Measurements from ENCODE around the gene CACHD1.
"Not testable (repeated sequence)": the region's sequence is repeated elsewhere in the genome, so short reads cannot be mapped to it uniquely, and the experiment has no call there.

CACHD1 gene

DNA sequence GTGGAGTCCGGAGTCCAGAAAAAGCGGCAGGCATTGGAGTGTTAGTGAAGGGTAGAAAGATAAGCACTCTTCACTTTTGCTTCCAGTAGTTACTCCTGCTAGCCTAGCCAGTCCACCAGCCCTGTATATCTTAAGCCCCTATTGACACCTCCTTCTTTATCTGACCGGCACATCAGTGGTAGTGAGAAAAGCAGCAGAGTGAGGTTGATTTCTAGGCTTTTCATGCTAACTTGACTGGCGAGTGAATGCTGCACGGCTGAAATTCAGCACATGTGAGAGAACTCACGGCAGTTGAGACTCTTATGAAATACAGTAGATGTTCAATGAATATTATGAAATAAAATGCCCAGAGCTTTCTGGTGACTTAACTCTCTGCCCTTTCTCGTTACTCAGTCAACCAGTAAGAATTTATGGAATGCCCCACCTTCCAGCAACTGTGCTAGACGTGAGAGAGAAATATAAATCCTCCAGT is 128.2 kb downstream of the CACHD1 start:
- no peak for DNase-seq

DNA sequence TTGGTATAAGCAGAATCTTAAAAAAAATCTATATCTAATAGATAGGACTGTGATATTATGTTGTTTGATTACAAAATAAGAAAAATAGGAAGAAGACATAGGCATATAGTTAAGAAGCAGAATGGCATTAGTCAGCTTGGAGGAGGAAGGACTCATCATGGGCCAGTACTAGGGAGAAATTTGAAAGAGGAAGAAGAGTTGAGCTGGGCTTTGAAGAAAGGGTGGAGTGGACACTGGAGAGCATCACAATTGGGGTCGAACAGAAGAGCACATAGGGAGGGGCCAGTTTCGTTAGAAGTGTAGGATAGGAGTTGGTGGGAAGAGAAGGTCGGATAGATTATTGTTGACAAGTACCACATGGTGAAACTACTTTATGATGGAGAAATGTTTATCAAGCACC is 129.3 kb downstream of the CACHD1 start:
- DNase-seq: no peak

DNA sequence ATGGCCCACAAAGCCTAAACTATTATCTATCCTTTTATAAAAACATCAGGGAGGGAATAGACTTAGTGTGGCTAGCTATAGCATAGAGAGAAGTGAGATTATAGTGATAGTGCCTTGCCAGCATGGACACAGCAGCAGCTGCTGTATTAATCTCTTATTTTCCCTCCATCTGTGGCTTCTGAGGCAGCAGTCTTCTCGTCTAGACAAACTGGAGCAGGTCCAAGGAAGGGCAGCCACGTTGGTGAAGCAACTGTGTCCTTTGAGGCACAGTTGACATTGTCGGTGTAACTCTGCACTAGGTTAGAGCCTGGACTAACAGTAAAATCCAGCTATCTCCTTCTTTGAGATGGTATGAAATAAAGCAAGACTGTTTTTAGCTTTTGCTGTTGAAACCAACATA is 131.3 kb downstream of the CACHD1 start:
- DNase-seq: no peak

DNA sequence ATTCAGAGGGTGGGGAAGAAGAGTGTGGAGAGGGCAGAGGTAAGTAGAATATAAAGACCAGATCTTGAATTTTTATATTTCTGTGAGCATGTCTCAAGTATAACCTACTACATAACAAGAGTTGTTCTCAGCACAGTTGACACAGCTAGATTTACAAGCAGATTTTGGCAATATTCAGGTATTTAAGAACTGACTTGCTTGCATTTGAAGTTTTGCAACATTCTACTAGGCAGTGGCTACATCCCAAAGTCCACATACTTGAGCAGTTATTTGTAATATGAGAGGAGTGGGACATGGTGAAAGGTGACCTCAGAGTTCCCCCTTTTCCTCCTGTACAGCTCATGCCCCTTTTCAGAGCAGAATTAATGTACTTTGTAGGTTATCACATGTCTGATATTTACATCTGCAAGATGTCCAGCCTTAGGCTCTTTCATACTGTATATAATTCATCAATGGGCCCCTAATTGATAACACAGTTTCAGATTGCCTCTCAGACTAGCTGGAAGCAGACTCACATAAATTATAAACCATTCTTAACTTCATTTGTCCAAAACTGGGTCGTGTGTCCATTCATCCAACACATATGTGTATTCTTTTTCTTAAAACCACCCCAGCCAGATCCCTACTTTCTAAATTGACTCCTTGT is 138.2 kb downstream of the CACHD1 start:
- DNase-seq: no peak

DNA sequence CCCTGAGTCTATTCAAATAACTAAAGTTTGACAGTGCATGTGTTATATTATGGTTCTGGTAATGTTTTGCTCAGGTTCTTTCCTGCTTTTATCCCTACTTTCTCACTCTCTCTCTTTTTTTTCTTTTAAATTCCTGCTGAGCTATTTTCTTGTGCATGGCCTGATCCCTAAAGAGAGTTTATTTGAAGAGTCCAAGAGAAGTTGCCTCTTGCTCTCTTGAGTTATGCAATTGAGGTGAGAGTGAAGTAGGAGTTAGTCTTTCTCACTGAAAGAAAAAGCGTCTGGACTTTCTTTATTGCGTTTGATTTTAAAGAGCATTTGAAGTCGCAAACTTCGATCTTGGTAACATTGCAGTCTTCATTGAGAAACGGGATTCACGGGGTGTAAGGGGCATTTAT is 138.7 kb downstream of the CACHD1 start:
- DNase-seq: no peak

DNA sequence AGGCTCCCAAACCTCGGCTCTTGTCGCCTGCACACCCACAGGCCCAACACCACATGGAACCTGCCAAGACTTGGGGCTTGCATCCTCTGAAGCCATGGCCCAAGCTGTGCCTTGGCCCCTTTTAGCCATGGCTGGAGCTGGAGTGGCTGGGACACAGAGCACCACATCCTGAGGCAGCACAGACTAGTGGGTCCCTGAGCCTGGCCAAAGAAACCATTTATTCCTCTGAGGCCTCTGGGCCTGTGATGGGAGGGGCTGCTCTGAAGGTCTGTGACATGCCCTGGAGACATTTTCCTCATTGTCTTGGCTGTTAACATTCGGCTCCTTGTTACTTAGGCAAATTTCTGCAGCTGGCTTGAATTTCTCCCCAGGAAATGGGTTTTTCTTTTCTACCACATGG is 141.0 kb downstream of the CACHD1 start:
- DNase-seq: not testable (repeated sequence)

DNA sequence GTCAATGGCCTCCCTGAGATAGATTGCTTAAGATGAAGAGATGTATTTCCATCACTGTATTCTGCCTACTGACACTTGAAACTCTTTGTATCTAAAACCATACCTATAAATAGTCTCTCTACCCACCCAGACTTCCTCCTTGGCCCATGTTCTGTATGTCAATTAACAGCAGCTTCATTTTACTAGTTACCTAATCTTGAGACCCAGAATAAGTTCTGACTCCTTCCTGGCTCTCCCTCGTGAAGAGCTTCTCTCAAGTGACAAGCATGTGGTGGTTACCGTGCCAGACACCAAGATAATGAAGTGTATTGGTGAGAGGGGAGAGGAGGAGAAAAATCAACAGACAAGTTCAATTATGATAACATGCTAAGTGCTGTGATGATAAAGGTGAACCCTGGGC is 146.1 kb downstream of the CACHD1 start:
- no peak for DNase-seq

DNA sequence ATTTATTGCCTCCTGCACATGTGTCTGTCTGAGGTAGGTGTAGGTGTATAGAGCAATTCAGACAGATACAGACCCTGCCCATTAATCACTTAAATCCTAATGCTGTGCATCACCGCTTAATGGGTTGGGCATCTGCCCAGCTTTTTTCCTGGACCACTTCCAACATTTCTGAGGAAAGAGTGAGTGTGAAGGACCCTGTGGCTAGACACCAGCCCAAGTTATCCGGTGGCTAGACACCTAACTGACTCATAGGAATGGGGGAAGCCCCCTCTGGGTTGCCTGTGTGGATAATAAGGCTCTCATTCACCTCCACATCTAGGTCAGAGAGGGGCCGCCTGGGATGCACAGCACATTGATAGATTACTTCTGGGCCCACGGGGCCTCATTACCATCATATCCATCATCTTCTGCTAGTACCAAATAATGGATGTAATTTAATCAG is 153.8 kb downstream of the CACHD1 start:
- no peak for DNase-seq

DNA sequence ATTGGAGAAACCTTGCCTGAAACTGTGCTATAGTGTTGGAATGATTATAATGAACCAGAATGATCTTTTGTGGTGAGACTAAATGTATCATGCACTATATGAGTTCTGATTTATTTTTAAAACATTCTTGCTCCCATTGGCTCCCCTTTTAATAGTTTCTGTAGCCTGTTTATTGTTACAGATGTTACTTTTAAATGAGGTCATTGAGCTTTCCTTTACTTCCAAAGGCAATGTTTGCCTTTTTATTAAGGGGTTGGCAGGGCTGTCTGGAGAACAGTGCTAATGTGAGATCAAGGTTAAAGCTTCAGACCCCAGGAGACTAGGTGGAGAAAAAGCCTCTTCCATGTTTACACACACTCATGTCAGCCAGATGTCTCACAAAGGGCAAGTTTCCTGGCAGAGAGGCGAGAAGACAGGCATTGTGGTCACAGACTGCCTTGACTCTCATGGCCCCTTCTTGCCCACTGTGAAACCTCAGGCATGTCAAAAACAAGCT is 154.3 kb downstream of the CACHD1 start:
- DNase-seq: no peak

DNA sequence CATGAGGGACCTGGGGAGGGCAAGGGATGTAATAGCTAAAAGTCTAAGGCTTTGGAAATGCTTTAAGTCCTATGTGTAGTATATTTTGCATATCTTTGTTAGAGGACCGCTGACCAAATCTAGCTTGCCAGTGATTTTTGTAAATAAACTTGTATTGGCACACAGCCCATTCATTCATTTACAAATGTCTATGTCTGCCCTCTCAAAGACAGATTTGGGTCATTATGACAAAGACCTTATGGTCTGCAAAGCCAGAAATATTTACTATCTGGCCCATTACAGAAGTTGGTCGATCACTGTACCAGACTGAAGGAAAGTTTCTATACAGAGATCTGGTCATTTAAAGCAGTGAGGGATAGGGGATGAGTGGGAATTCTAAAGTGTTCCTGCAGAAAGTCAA is 154.9 kb downstream of the CACHD1 start:
- no peak for DNase-seq

DNA sequence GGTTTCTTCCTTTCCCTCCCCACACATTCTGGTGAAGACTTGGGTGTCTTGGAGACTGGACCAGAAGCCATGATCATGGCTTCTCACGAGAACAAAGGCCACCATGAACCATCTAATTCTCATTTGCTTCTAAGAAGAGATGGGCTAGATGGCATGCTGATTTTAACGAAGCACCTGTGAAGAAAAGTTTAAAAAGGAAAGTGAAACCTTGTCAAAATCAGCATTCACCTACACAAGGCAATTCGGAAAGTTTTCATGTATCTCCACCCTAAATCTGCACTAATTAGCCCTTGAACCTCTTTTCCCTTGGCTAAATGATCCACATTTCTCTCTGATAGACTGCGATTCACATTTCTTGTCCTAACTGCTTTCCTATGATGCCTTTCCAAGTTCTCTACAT is 160.7 kb downstream of the CACHD1 start:
- no peak for DNase-seq

DNA sequence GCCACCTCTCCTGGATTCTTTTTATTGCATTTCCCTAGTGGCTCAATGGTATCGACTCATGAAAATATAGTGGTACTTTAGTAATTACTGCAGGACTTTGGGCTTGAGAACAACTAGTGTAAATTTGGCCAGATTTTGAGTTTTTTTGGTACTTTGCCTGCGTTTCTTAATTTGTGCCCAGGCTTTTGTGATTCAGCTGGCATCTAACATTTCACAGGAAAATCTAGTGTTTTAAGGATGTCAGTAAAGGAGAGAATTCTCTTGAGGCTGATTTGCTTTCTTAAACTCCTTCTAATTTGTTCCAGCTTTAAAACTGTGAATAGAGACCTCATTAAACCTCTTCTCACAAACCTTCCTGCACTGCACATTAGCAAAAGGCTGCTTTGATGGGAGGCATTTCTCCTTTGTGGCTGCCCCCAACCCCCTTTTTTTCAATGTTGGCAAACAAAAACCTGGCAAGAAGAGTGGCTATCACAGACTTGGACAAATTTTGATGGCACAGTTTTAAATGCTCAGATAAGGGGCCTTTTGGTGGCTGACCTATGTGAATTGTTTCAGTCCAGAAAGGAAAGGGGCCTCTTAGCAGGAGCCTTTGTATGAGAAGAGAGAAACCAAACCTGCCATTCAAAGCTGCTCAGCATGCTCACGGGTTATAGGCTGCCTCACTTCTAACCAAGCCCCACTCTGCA is 161.6 kb downstream of the CACHD1 start:
- DNase-seq: no peak

DNA sequence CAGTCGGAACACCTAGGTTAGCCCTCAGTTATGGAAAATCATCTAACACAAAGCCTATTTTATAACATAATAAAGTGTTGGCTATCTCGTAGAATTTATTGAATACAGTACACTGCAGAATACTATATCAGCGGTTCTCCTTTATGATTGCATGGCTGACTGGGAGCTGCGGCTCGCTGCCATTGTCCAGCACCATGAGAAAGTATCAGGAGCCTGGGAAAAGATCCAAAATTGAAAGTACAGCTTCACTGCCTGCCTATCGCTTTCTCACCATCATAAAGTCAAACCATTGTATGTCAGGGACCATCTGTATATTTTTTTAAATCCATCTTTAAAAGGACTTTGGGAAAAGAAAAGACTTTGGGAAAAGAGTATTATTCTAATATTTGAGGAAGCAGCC is 163.0 kb downstream of the CACHD1 start:
- DNase-seq: no peak

DNA sequence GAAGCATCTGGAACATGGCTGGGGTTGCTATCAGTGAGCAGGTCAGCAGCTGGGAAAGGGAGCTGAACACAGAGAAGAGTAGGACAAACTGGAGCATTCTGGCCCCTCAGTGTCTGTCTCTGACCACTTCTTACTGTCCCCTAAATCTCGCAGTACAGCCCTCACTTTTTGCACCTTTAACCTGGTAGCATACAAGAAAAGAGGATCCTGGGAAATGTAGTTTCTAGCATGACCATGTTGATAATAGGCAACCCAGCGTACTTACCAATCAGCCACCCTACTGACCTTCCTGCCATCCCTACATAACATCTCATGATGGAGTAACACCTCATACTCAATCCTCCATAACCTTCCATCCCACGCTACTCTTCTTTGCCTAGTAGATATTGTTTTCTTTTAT is 175.8 kb downstream of the CACHD1 start:
- no peak for DNase-seq

DNA sequence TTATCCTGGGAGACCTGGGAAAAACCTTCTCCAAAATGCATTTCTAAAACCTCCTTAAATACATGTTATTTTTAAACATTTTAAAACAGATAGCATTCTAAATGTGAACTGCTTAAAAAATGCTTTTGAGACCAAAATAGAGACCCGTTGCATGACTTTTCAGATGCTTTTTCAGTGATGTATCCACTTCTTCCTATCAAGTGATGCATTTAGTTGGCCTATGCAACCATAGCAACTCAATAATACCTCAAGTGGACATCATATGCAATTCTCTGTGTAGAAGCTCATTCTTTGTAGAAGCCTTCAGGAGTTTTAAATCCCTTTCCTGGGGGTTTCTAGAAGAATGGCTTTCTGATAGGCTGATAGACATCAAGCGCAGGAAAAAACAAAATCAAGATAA is 180.5 kb downstream of the CACHD1 start:
- no peak for DNase-seq

DNA sequence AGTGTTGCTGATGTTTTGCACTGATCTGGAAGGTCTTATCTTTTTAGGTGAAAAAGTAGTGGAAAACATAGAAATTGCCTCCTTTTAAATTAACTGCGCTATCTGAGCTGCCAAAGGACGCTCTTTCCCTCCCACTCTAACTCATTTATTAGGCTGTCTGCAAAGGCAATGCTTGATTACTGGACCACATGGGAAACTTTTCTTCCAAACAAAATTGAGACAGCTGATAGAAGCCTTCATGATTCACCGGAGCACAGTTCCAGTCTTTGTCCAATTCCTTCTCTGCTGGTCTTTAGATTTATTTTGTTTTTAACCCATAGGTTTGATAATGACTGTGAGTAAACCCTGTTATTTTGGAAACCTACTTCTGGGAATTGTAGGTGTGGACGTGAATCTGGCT is 181.9 kb downstream of the CACHD1 start:
- DNase-seq: no peak

DNA sequence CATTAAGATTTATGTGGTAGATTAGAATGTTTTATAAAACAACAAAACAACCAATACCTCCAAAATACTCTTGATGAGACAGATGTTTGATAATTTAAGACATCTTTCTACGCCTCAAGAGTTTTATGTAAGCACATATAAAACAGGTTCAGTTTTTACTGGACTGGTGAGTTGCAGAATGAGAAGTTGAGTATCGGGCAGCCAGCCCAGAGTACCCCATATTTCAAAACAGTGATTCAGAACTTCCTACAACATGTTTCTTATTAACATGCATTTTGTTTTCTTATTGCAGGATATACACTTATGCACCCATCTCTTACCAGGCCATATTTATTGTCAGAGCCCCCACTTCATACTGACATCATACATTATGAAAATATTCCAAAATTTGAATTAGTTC is 183.5 kb downstream of the CACHD1 start:
- no peak for DNase-seq

DNA sequence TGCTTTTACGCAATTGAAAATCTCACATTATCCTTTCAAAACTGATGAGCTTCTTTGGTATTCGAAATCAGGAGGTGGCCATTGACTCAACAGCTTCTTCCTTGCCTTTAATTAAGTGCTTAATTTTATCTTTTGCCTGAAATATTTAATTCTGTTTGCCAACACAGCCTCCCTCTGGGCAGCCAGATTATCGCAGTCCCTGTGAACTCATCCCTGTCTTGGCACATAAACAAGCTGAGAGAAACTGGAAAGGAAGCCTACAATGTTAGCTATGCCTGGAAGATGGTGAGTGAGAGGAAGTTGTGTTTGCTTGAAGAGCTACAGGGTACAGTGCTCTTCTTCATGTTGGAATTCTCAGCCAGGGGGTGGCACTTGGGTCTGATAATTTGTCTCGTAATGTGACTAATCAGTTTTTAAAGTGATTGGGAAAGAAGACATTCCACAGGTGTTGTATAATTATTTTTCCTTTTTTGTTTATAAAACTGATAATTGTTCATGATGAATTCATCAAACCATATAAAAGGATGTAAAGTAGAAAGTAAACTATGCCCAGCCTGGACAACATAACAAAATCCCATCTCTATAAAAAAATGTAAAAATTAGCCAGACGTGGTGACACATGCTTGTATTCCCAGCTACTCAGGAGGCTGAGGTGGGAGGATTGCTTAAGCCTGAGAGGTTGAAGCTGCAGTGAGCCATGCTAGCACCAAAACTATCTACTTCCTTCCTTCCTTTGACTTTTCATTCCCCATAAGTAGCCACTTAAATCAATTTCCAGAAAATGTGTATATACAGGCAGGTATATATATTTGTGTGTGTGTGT is 184.8 kb downstream of the CACHD1 start:
- no peak for DNase-seq

DNA sequence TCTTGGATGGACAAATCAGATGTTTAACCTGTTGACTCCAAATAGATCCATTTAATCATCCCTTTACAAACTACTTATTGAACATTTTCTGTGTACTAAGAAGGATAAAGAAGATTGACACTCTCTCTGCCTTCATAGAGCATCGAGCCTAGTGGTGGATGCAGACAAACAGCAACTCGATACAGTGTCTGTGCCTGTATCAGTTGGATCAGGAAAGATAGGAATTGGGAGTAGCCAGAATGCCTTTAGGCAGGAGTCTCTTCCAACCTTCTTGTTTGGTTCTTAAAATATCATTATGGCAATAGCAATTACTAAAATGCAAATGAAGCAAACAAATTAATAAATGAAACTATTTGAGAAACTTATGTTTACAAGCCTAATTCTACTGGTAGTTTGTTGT is 185.9 kb downstream of the CACHD1 start:
- DNase-seq: no peak

DNA sequence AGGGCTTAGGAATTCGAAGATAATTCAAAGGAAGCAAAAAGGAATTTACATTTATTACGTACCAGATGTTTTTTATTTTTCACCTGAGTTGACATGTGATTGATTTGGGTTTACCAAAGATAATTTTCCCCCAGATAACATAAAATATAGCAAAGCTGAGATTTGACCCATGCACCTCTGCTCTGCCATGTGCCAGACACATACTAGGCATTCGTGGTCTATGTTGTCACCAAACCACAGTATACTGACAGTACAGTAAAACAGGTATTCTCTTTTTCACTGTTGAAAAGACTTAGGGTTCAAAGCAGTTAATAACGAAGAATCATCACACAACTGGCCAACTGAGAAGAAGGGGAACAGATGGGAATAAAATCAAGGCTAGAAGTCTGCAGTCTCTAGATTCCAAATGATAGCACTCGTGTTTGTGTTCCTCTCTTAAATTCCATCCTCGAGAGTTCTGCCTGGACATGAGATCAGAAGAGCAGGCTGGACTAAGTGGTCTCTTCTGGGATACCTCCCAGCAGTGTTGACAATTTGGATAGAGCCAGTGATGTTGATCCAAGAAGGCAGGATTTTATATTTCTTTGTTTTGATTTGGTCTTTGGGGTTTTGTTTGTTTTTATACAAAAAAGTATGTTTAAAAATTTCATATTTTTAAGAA is 189.7 kb downstream of the CACHD1 start:
- no peak for DNase-seq

DNA sequence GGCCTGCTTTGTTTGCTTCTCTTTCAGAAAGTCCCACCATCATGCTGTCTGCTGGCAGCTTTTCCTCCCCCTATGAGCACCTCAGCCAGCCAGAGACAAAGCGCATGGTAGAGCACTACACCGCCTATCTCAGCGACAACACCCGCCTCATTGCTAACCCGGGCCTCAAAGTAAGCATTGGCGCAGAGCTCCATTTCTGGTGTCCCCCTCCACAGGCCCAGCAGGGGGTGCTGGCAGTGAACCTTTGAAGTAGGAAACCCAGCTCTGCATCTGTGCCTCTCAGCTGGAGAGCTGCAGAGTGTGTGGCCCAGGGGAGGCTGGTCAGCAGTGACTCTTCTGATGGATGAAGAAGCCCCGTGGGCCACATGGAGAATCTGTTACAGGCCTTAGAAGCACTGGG is 193.7 kb downstream of the CACHD1 start:
- no peak for DNase-seq

DNA sequence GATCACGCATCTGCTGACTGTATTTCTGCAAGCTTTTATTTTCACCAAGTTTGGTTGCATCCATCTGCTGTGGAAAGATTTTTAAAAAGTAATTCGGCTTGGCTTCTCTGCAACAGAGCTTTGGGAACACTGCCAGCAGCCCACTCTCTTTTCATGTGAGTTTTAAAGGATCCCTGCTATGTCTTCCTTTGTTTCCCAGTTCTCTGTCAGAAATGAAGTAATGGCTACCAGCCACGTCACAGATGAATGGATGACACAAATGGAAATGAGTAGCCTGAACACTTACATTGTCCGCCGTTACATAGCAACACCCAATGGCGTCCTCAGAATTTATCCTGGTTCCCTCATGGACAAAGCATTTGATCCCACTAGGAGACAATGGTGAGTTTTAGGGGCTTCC is 194.4 kb downstream of the CACHD1 start:
- no peak for DNase-seq

DNA sequence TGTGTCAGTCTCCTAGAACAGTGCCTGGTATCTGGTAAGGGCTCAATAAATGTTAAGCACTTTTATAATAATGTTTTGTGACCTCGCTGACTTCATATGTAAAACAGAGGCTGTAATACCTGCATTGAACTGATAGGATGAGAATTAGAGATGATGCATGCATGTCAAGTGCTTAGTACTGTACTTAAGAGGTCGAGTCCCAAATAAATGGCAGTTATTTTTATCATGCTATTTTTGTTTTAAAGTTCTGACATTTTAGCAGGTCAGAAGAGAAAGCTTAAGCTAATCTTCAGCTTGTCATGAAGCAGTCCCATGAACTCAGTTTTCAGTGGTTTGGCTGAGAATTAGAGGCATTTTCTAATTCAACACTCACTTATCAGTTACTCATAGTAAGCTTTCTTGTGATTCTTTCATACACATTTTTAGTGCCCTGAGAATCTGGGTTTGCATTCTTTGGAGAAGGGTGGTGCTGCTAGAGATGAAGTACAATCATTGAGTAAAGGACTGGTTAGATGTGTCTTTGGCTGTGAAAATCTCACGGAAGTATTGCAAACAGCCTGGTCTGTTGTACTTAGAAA is 199.3 kb downstream of the CACHD1 start:
- DNase-seq: no peak
